ENCODE results near the gene LACTBL1.
"Not testable (repeated sequence)": the region's sequence is repeated elsewhere in the genome, so short reads cannot be mapped to it uniquely, and the experiment has no call there.

LACTBL1 gene

GRCh38 chr1:22949822-22950331 lies 22.8 kb downstream of the LACTBL1 start:
- Histone ChIP-seq H3K79me2 (ENCODE audit: insufficient read depth, low read length) (no peaks in the 10 kb centered on the region), H3K9me2 (ENCODE audit: low read depth, low read length) (no peaks in the 10 kb centered on the region), H3K9ac (ENCODE audit: low read length) (no peak overlapping the region), H3K4me3 (ENCODE audit: low read depth, low read length, poor library complexity, severe bottlenecking) (no peak overlapping the region), H3K36me3 (ENCODE audit: insufficient read depth, low read length) (no peaks in the 10 kb centered on the region), H2AFZ (ENCODE audit: low read length) (no peak overlapping the region), H3K27ac (ENCODE audit: low read depth, low read length, poor library complexity, severe bottlenecking) (no peak overlapping the region), H4K20me1 (ENCODE audit: insufficient read depth, low read length) (no peaks in the 10 kb centered on the region), H3K4me2 (ENCODE audit: low read length) (no peak overlapping the region), H3K4me1 (ENCODE audit: insufficient read depth, low read length, severe bottlenecking) (no peaks in the 10 kb centered on the region), H3F3A (ENCODE audit: insufficient read depth, low read length) (no peaks in the 10 kb centered on the region), H3K27me3 (ENCODE audit: insufficient read depth, low read length) (no peaks in the 10 kb centered on the region), H3K9me3 (ENCODE audit: low read length) (no peaks in the 10 kb centered on the region)
- TF ChIP-seq EZH2 (IDR thresholded peaks at IDR 0.05; ENCODE audit: borderline replicate concordance, low read length): no peak
- no peak for TF ChIP-seq CTCF (IDR thresholded peaks at IDR 0.05; ENCODE audit: low read length)

- not testable (repeated sequence) for H3K9me2 ChIP-seq (ENCODE audit: low read depth, low read length); H3K4me2 ChIP-seq (ENCODE audit: low read length); H4K20me1 ChIP-seq (ENCODE audit: insufficient read depth, low read length); H3K27me3 ChIP-seq (ENCODE audit: insufficient read depth, low read length); H3K27ac ChIP-seq (ENCODE audit: low read depth, low read length, poor library complexity, severe bottlenecking); H3K79me2 ChIP-seq (ENCODE audit: insufficient read depth, low read length); H3K4me3 ChIP-seq (ENCODE audit: low read depth, low read length, poor library complexity, severe bottlenecking); H3F3A ChIP-seq (ENCODE audit: insufficient read depth, low read length); H2AFZ ChIP-seq (ENCODE audit: low read length); H3K9me3 ChIP-seq (ENCODE audit: low read length); H3K36me3 ChIP-seq (ENCODE audit: insufficient read depth, low read length); H3K9ac ChIP-seq (ENCODE audit: low read length); H3K4me1 ChIP-seq (ENCODE audit: insufficient read depth, low read length, severe bottlenecking)
Measured at GRCh38 chr1:22945171-22945570, 27.5 kb downstream of the LACTBL1 start.

GRCh38 chr1:22944346-22945055 lies 28.2 kb downstream of the LACTBL1 start:
- H3K27ac ChIP-seq (ENCODE audit: low read depth, low read length, poor library complexity, severe bottlenecking): no peak overlapping the region
- no peaks in the 10 kb centered on the region for H3K27me3 ChIP-seq (ENCODE audit: insufficient read depth, low read length)
- H3F3A ChIP-seq (ENCODE audit: insufficient read depth, low read length): no peaks in the 10 kb centered on the region
- peaks cover 2% of the 10 kb centered on the region; the same call in 1 of the 2 replicates for H3K9me3 ChIP-seq (ENCODE audit: low read length)
- H3K9me2 ChIP-seq (ENCODE audit: low read depth, low read length): no peaks in the 10 kb centered on the region
- no peaks in the 10 kb centered on the region for H4K20me1 ChIP-seq (ENCODE audit: insufficient read depth, low read length)
- H3K9ac ChIP-seq (ENCODE audit: low read length): no peak overlapping the region
- TF ChIP-seq EZH2 (IDR thresholded peaks at IDR 0.05; ENCODE audit: borderline replicate concordance, low read length) (no peak), CTCF (IDR thresholded peaks at IDR 0.05; ENCODE audit: low read length) (no peak)
- H2AFZ ChIP-seq (ENCODE audit: low read length): no peak overlapping the region
- no peak overlapping the region for H3K4me2 ChIP-seq (ENCODE audit: low read length)
- H3K79me2 ChIP-seq (ENCODE audit: insufficient read depth, low read length): no peaks in the 10 kb centered on the region
- H3K4me1 ChIP-seq (ENCODE audit: insufficient read depth, low read length, severe bottlenecking): no peaks in the 10 kb centered on the region
- no peak overlapping the region for H3K4me3 ChIP-seq (ENCODE audit: low read depth, low read length, poor library complexity, severe bottlenecking)
- no peaks in the 10 kb centered on the region for H3K36me3 ChIP-seq (ENCODE audit: insufficient read depth, low read length)

- Histone ChIP-seq H3K4me1 (ENCODE audit: insufficient read depth, low read length, severe bottlenecking) (no peaks in the 10 kb centered on the region), H3K79me2 (ENCODE audit: insufficient read depth, low read length) (no peaks in the 10 kb centered on the region), H3K9me3 (ENCODE audit: low read length) (peaks cover 2% of the 10 kb centered on the region; the same call in 1 of the 2 replicates), H3K36me3 (ENCODE audit: insufficient read depth, low read length) (no peaks in the 10 kb centered on the region), H3K27me3 (ENCODE audit: insufficient read depth, low read length) (no peaks in the 10 kb centered on the region), H3K4me2 (ENCODE audit: low read length) (no peak overlapping the region), H3K9ac (ENCODE audit: low read length) (no peak overlapping the region), H4K20me1 (ENCODE audit: insufficient read depth, low read length) (no peaks in the 10 kb centered on the region), H2AFZ (ENCODE audit: low read length) (no peak overlapping the region), H3F3A (ENCODE audit: insufficient read depth, low read length) (no peaks in the 10 kb centered on the region), H3K4me3 (ENCODE audit: low read depth, low read length, poor library complexity, severe bottlenecking) (no peak overlapping the region), H3K9me2 (ENCODE audit: low read depth, low read length) (no peaks in the 10 kb centered on the region), H3K27ac (ENCODE audit: low read depth, low read length, poor library complexity, severe bottlenecking) (no peak overlapping the region)
- no peak for TF ChIP-seq CTCF (IDR thresholded peaks at IDR 0.05; ENCODE audit: low read length)
- no peak for TF ChIP-seq EZH2 (IDR thresholded peaks at IDR 0.05; ENCODE audit: borderline replicate concordance, low read length)
Measured at GRCh38 chr1:22941257-22941656, 31.4 kb downstream of the LACTBL1 start.

Data from OCI-LY1 (cell line).